ENCODE results near the gene CSTPP1. TPM values are rescaled to one million over a fixed set of nuclear protein-coding genes. Genes with fewer than 3 reads are reported as not detected.

CSTPP1 gene
- total RNA-seq, 4 donors from 2014 or later: 19.1 to 27.0 (median 21.8) TPM

- WGBS, 2 donors (ENCODE audit: low coverage in 1 of 2): 87 to 92% methylated on average over 2 to 3 of the region's 3 CpGs
- H3K36me3 ChIP-seq: peaks cover 0 to 16% of the 10 kb centered on the region in 2 donors
- no peak overlapping the region for H3K4me3 ChIP-seq
- no peaks in the 10 kb centered on the region for H3K9me3 ChIP-seq
- H3K27me3 ChIP-seq: no peaks in the 10 kb centered on the region
- no peak overlapping the region for H3K27ac ChIP-seq
- no peaks in the 10 kb centered on the region for H3K4me1 ChIP-seq
- ATAC-seq: no peak
- TF ChIP-seq POLR2A (IDR thresholded peaks at IDR 0.05): no peak
- no peak for TF ChIP-seq POLR2AphosphoS5 (IDR thresholded peaks at IDR 0.05)
- no peak for TF ChIP-seq CTCF (IDR thresholded peaks at IDR 0.05)
- no peak for TF ChIP-seq EP300 (IDR thresholded peaks at IDR 0.05)
These were observed 199.8 kb downstream of the CSTPP1 start for GRCh38 chr11:47136327-47136726.

- Histone ChIP-seq H3K4me1 (no peaks in the 10 kb centered on the region), H3K27ac (no peak overlapping the region), H3K4me3 (no peak overlapping the region), H3K9me3 (no peaks in the 10 kb centered on the region), H3K36me3 (peaks cover 0 to 16% of the 10 kb centered on the region in 2 donors), H3K27me3 (no peaks in the 10 kb centered on the region)
- WGBS, 2 donors (ENCODE audit: low coverage in 1 of 2): 90 to 92% methylated on average over 2 of the region's 3 CpGs
- ATAC-seq: no peak
- no peak for TF ChIP-seq EP300 (IDR thresholded peaks at IDR 0.05)
These were observed 200.4 kb downstream of the CSTPP1 start for GRCh38 chr11:47136921-47137320.

GRCh38 chr11:47137476-47137875, 200.9 kb downstream of the CSTPP1 start:
- H3K4me3 ChIP-seq: no peak overlapping the region
- no peaks in the 10 kb centered on the region for H3K27me3 ChIP-seq
- H3K27ac ChIP-seq: no peak overlapping the region
- TF ChIP-seq POLR2A (IDR thresholded peaks at IDR 0.05) (no peak), EP300 (IDR thresholded peaks at IDR 0.05) (no peak), POLR2AphosphoS5 (IDR thresholded peaks at IDR 0.05) (no peak), CTCF (IDR thresholded peaks at IDR 0.05) (no peak)
- no peaks in the 10 kb centered on the region for H3K9me3 ChIP-seq
- no peak for ATAC-seq
- H3K36me3 ChIP-seq: peaks cover 0 to 16% of the 10 kb centered on the region in 2 donors
- no peaks in the 10 kb centered on the region for H3K4me1 ChIP-seq
- 94% methylated on average over 2 of the region's 2 CpGs; no CpG with 5 or more reads in 1 of the 2 donors for WGBS, 2 donors (ENCODE audit: low coverage in 1 of 2)

GRCh38 chr11:47139878-47140277, 203.3 kb downstream of the CSTPP1 start:
- 85 to 90% methylated on average over 2 to 3 of the region's 4 CpGs for WGBS, 2 donors (ENCODE audit: low coverage in 1 of 2)
- peaks cover 0 to 12% (median 0%) of the 10 kb centered on the region in 3 donors for H3K4me1 ChIP-seq

GRCh38 chr11:47143322-47143721, 206.8 kb downstream of the CSTPP1 start:
- Histone ChIP-seq H3K27me3 (no peaks in the 10 kb centered on the region), H3K36me3 (peaks cover 0 to 3% of the 10 kb centered on the region in 2 donors), H3K9me3 (no peaks in the 10 kb centered on the region), H3K4me3 (no peak overlapping the region), H3K4me1 (peaks cover 0 to 13% (median 0%) of the 10 kb centered on the region in 3 donors), H3K27ac (no peak overlapping the region)
- TF ChIP-seq POLR2A (IDR thresholded peaks at IDR 0.05) (no peak), POLR2AphosphoS5 (IDR thresholded peaks at IDR 0.05) (peak; percentile 18)
- 0 to 25% methylated on average over 1 to 3 of the region's 3 CpGs for WGBS, 2 donors (ENCODE audit: low coverage in 1 of 2)
- peak; percentile 53 for ATAC-seq

More at GRCh38 chr11:47139878-47140277, 203.3 kb downstream of the CSTPP1 start:
- H3K27me3 ChIP-seq: no peaks in the 10 kb centered on the region
- no peak overlapping the region for H3K4me3 ChIP-seq
- ATAC-seq: no peak
- H3K36me3 ChIP-seq: peaks cover 0 to 16% of the 10 kb centered on the region in 2 donors
- no peak overlapping the region for H3K27ac ChIP-seq
- TF ChIP-seq CTCF (IDR thresholded peaks at IDR 0.05) (no peak), EP300 (IDR thresholded peaks at IDR 0.05) (no peak), POLR2AphosphoS5 (IDR thresholded peaks at IDR 0.05) (no peak), POLR2A (IDR thresholded peaks at IDR 0.05) (no peak)
- no peaks in the 10 kb centered on the region for H3K9me3 ChIP-seq

- WGBS, 2 donors (ENCODE audit: low coverage in 1 of 2): 86% methylated on average over 3 of the region's 3 CpGs; no CpG with 5 or more reads in 1 of the 2 donors
- TF ChIP-seq EP300 (IDR thresholded peaks at IDR 0.05) (no peak), POLR2AphosphoS5 (IDR thresholded peaks at IDR 0.05) (no peak), CTCF (IDR thresholded peaks at IDR 0.05) (no peak), POLR2A (IDR thresholded peaks at IDR 0.05) (no peak)
- no peak for ATAC-seq
- Histone ChIP-seq H3K27ac (no peak overlapping the region), H3K36me3 (no peaks in the 10 kb centered on the region), H3K4me1 (peaks cover 0 to 25% (median 10%) of the 10 kb centered on the region in 3 donors), H3K4me3 (no peak overlapping the region), H3K27me3 (no peaks in the 10 kb centered on the region), H3K9me3 (no peaks in the 10 kb centered on the region)
These were observed 208.0 kb downstream of the CSTPP1 start for GRCh38 chr11:47144541-47144940.

Measured in gastroesophageal sphincter (tissue), 4 donors.